HG02943 (cell line): ENCODE results near the gene UBTD2.
"Not testable (repeated sequence)": the region's sequence is repeated elsewhere in the genome, so short reads cannot be mapped to it uniquely, and the experiment has no call there.

Source experiments
- ATAC-seq: cut with Tn5 transposase; IDR thresholded peaks from one replicate; pipeline ENCODE4 v1.9.1; 2021; ENCODE audit warnings: mild to moderate bottlenecking, low read depth, moderate library complexity; ENCODE audit not compliant: unreplicated experiment

The UBTD2 gene

GRCh38 chr5:172199446-172199845, 84.1 kb downstream of the UBTD2 start:
- ATAC-seq, result no peak

DNA sequence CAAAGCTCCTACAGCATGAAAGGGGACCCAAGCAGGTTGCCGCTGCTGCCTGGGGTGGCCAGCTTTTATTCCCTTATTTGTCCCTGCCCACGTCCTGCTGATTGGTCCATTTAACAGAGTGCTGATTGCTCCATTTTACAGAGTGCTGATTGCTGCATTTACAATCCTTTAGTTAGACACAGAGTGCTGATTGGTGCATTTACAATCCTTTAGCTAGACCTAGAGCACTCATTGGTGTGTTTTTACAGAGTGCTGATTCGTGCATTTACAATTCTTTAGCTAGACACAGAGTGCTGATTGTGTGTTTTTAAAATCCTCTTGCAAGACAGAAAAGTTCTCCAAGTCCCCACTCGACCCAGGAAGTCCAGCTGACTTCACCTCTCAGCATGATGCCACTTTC, 85.8 kb downstream of the UBTD2 start:
- ATAC-seq, result not testable (repeated sequence)

DNA sequence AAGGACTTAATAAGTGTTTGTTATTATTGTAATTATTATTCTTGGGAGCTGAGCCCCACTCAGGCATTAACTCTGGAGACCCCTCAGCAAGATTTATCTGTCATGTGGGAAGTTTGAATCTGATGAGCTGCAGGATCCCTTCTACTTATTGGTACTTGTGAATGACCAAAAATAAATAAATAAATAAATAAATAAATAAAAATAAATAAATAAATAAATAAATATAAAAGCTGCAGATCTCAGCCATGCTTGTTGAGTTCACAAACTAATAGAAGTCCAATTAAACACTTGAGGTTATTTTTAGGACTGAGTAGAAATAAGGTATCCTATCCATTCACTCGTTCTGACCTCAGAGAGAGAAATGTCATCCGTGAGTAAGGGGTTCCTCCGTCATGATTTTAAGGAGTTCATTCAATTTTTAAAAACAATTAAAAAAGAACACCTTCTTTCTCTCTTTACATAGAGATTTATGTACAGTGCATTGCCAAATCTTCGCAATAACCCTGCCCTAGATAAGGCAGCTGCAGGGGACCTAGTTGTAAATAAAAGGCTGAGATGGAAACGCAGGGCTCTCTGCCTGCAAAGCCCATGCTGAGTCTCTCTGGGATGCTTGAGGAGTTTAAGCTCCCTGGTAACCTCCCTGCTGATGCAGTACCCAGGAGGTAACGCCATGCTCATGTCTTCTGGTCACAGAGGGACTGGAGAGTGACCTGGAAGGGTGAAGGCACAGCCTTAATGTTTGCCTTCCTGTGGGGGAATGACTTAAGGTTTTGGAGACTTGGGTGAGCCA, 88.4 kb downstream of the UBTD2 start:
- ATAC-seq, result no peak

- no peak for ATAC-seq
Observed at GRCh38 chr5:172193872-172194271, 89.7 kb downstream of the UBTD2 start, which contains the start of gene EFCAB9. EFCAB9 (plus strand) TSS chr5:172194172; CDS start chr5:172194173, 1 bp downstream.

DNA sequence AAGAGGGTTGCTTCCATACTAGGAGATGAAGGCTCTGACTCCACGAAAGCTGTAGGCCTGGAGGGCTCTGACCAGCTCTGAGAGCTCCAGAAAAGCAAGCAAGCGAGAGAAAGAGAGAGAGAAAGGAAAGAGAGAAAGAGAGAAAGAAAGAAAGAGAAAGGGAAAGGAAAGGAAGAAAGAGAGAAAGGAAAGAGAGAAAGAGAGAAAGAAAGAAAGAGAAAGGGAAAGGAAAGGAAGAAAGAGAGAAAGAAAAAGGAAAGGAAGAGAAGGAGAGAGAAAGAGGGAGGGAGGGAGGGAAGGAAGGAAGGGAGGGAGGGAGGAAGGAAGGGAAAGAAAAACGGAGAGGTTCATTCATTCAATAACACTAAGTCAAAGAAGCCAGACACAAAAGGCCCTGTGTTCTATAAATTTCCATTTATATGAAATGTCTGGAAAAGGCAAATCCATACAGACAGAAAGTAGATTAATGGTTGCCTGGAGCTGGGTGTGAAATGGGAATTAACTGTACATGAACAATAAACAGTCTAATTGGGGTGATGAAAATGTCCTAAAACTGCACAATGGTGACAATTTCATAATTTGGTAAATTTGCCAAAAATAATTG, 93.8 kb downstream of the UBTD2 start:
- ATAC-seq, result no peak

DNA sequence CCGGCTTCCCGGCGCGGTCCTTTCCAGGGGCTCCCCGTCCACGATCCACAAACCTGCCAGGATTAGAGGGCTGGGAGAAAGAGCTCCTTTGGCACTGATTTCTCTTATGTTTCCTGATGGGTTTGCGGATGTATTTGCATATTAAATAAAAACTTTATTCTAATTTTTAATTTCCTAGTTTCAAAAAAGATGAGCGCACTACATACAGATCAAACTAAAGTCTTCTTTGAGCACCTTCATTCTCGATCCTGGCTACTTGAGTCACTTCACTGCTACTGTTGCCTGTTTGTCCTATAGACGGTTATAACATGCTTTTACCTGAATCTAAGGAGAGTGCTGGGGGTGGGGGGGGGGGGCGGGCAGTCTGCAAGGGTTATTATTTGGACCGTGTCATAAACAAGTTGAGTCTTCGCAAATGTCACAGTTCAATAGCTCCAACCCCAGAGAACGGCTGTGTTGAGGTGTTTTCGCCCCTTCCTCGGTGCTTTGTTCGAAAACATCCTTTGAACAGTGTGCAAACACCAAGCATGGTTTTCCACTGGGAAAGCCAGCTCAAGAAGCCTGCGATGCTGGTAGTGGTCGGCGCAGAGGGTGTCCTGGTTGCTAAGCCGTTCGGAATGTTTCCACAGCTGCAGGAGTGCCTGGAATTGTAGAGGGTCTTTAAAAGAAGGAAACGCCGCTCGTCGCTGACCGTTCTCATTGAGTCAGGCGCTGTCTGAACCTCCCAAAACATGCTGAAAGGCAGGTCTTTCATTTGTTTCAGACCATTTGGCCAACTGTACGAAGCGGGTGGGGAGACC, 94.5 kb downstream of the UBTD2 start:
- no peak for ATAC-seq

GRCh38 chr5:172188033-172188892, 95.3 kb downstream of the UBTD2 start, which contains the start of gene STK10:
STK10 (minus strand) TSS chr5:172188224; CDS start chr5:172188042, 182 bp downstream.
- peak; percentile 69 for ATAC-seq

DNA sequence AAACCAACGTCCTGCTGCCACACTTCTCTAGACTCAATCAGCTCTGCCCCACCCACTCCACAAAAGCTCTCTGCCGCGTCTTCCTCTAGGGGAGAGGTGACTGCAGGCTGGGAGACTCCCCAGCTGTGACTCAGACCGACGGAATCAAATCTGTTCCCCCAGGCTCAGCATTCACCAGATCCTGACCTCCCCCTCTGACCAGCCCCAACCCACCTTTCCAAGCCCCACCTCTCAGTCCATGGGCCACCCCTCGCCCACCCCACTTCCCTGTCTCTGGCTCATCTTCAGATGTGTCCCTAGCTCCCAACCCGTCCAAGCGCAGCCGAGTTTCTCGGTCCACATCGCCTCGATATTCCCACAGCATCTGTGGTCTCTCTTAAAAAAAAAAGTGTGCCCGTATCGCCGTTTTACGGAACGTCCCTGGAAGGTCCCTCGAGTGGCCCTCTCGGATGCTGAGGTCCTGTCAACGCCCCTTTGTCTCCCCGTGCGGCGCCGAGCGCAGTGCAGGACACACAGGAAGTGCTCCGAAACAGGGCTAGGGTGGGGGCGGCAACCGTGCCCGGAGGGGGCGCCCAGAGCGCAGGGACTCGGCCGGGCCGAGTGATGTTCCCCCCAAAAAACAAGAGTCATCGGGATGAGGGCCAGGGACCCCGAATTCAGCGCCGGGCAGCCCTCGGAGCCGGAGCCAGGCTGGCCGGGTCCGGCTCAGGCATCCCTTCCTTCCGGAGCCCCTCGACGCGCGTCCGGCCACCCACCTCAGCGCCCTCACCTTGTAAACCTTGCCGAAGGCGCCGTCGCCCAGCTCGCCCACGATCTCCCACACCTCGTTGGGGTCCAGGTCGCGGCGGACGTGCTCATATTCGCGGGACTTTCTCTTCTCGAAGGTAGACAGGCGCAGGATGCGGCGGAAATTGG, 96.2 kb downstream of the UBTD2 start:
- peak; percentile 35 for ATAC-seq

GRCh38 chr5:172186114-172186695, 97.4 kb downstream of the UBTD2 start:
- ATAC-seq, result no peak

GRCh38 chr5:172185096-172185461, 98.5 kb downstream of the UBTD2 start:
- ATAC-seq, result no peak

GRCh38 chr5:172183881-172184280, 99.7 kb downstream of the UBTD2 start:
- no peak for ATAC-seq

DNA sequence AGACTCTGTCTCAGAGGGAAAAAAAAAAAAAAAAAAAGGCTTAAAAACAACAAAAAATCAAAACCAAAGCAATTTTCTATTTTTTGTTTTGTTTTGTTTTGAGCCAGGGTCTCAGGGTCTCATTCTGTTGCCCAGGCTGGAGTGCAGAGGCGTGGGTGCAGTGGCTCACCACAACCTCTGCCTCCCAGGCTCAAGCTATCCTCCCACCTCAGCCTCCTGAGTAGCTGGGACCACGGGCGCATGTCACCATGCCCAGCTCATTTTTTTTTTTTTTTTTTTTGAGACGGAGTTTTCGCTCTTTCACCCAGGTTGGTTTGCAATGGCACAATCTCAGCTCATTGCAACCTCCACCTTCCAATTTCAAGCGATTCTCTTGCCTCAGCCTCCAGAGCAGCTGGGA, 101.3 kb downstream of the UBTD2 start:
- no peak for ATAC-seq

DNA sequence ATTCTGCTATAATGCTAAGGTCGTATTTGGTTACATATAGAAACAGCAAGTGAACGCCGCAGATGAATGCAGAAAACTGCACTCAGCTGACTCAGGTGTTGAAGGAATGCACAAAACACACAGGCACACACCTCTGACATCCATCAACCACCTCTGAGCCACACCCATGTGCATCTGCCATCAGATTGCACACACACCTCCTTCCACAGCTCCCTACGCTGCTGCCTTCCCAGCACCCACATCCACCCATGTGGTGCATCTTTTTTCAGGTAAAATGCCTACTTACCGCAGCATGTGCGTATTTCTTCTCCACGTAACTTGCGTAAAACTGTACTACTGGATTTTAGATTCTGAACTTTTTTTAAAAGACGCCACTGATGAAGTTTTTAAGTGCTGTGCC, 102.6 kb downstream of the UBTD2 start:
- ATAC-seq, result no peak

DNA sequence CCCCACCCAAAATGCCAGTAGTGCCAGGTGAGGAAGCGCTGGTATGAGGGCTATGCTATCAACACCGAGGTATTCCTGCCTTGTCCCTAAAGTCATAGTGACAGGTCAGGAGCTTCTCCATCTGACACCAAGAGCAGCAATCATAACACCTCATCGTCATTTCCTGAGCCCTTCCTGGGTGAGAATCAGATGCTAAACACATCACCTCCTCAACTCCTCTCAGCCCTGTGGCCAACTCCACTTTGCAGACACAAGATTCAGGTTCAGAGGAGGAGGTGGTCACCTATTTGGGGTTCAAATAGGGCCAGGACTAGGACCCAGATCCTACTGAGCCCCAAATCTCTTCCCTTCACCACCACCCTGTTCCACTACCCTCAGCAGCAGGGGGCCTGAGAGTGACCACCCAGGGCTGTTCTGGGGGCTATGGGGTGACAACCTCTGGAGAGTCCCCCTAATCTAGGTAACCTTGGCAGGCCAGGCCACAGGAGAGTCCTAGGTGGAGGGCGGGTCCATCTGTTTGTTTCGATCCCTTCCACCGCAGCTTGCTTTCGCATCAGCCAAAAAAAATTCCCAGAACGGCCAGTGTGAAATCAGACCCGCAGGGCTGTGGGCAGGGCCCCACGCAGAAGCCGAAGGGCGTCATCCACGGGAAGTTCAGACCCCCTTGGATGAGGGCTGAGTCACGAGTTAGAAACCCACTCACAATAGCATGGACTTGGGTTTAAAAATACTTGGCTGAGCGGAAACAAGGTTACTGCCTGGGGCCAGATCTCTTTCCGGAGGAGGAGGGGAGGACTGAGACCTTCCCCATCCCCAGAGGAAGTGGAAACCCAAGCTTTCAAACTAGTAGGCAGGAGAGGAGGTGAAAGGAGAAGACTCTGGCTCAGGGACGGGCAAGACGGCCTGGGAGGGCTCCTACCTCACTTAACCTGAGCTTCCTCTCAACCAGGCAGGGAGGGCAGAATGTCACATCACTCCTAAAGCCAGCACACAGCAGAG, 104.3 kb downstream of the UBTD2 start:
- ATAC-seq, result peak; percentile 29

DNA sequence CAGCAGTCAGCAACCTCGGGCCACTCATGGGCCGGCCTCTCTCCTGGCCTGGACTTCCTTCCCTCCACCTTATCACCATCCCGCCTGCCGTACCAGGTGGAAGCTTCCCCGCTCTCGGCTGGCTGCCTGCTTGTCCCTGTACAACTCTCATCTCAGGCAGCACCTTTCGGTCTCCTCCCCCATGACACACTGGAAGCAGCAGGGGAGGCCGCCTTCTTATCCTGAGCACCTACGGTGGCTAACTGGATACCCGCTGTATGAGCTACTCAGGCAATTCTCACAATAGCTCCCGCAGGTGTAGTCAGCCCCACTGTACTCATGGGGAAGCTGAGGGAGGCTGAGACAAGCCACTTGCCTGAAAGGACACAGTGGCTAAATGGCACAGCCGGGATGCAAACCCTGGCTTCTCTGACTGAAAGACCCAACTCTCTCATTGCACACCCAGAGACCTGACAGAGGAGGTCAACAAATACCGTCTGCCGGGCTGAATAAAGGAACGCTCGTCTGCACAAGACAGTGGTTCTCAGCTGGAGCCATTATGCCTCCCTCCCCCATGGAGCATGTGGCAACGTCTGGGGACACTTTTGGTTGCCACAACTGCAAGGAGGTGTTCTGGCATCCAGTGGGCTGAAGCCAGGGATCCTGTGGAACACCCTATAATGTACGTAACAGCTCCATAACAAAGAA, 105.1 kb downstream of the UBTD2 start:
- no peak for ATAC-seq

DNA sequence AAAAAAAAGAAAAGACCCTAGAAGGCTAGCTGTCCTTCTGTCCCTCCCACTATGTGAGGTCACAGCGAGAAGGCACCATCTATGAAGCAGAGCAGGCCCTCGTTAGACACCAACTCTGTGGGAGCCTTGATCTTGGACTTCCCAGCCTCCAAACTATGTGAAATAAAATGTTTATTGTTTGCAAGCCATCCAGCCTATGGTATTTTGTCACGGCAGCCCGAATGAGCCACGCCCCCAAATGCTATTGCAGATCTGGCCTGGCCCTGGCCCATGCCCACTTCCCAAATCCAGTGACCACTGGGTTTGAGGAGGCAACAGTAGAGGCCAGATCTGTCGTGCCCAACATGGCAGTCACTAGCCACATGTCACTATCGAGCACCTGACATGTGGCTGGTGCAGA, 106.4 kb downstream of the UBTD2 start:
- no peak for ATAC-seq

DNA sequence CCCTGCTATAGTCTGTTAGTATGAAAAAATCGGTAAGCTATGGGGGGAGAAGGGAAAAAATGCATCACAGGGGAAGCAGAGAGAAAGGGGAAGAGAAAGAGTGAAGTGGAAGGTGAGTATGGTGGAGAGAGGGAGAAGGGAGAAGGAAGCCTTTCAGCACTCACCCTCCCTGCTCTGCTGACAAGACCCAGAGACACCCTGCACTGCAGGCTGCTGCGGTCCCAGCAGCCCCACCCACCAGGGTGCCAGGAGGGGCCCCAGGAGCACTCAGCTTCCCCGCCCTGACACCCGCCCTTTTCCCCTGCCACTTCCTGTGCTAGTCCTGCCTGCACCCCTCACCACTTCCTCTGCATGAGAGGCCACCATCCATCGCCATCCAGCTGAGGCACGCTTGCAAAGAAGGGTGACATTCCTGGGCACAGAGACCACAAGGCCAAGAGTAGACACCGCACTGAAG, 108.3 kb downstream of the UBTD2 start:
- ATAC-seq, result peak; percentile 49
